Mesenchymal stem cell (in vitro differentiated cells and primary cell): ENCODE data around the gene ARL4D. TPM values are rescaled to one million over a fixed set of nuclear protein-coding genes. Genes with fewer than 3 reads are reported as not detected.
A peak's percentile ranks its signal among the peaks of the same experiment; 100 is the strongest.

Experiments
- DNase-seq: peaks from one replicate; pipeline ENCODE4 v3.0.0-alpha.2; 2013
- H2AFZ ChIP-seq: one replicate; pipeline ENCODE4 v1.6.1; 2013; ENCODE audit warnings: low read depth, mild to moderate bottlenecking, control low read depth, inconsistent platforms, low read length, moderate library complexity
- H2AK5ac ChIP-seq: 2 replicates; pipeline ENCODE4 v1.6.1; 2013; ENCODE audit warnings: low read length, moderate library complexity, mild to moderate bottlenecking, inconsistent platforms; ENCODE audit not compliant: severe bottlenecking
- H2BK120ac ChIP-seq: one replicate; pipeline ENCODE4 v1.6.1; 2013; ENCODE audit warnings: low read depth, mild to moderate bottlenecking, inconsistent platforms, low read length, moderate library complexity
- H2BK12ac ChIP-seq, 2 experiments: one replicate each; pipeline ENCODE4 v1.6.1; 2013; ENCODE audit warnings: inconsistent platforms in 2 of 2, low read length in 2 of 2, mild to moderate bottlenecking in 2 of 2, moderate library complexity in 2 of 2, control low read depth in 1 of 2
- H2BK15ac ChIP-seq: one replicate; pipeline ENCODE4 v1.6.1; 2013; ENCODE audit warnings: mild to moderate bottlenecking, low read depth, inconsistent platforms; ENCODE audit not compliant: poor library complexity, severe bottlenecking
- H2BK5ac ChIP-seq: 2 replicates; pipeline ENCODE4 v1.6.1; 2013; ENCODE audit warnings: low read depth, mild to moderate bottlenecking, low read length, control low read depth, inconsistent platforms; ENCODE audit not compliant: poor library complexity, severe bottlenecking
- H3K14ac ChIP-seq, 2 experiments: one replicate each; pipeline ENCODE4 v1.6.1; 2013; ENCODE audit warnings: inconsistent platforms in 2 of 2, low read length in 2 of 2, control low read depth in 1 of 2, mild to moderate bottlenecking in 1 of 2, moderate library complexity in 1 of 2
- H3K18ac ChIP-seq, 2 experiments: one replicate each; pipeline ENCODE4 v1.6.1; 2013; ENCODE audit warnings: inconsistent platforms in 2 of 2, low read length in 2 of 2, control low read depth in 1 of 2, low read depth in 1 of 2, mild to moderate bottlenecking in 1 of 2
- H3K23ac ChIP-seq, 2 experiments: one replicate each; pipeline ENCODE4 v1.6.1; 2013; ENCODE audit warnings: inconsistent platforms in 2 of 2, low read length in 2 of 2, mild to moderate bottlenecking in 2 of 2, moderate library complexity in 2 of 2, control low read depth in 1 of 2
- H3K27ac ChIP-seq: 2 replicates; pipeline ENCODE4 v1.5.1; 2013; ENCODE audit warnings: mild to moderate bottlenecking, moderate library complexity, low read length, control low read depth, inconsistent platforms; ENCODE audit not compliant: poor library complexity, severe bottlenecking
- H3K27me3 ChIP-seq, 2 experiments: 2 replicates each; pipeline versions ENCODE4 v1.6.1 to v1.7.0; 2013; ENCODE audit warnings: low read length in 2 of 2, mild to moderate bottlenecking in 2 of 2, moderate library complexity in 2 of 2, control low read depth in 1 of 2, inconsistent platforms in 1 of 2; ENCODE audit not compliant: control insufficient read depth in 1 of 2, insufficient read depth in 1 of 2
- H3K36me3 ChIP-seq, 2 experiments: 2 replicates each; pipeline versions ENCODE4 v1.6.1 to v1.7.0; 2013; ENCODE audit warnings: low read length in 2 of 2, control low read depth in 1 of 2, inconsistent platforms in 1 of 2, low read depth in 1 of 2, mild to moderate bottlenecking in 1 of 2; ENCODE audit not compliant: insufficient read depth in 2 of 2, control insufficient read depth in 1 of 2
- H3K4ac ChIP-seq, 2 experiments: one replicate each; pipeline ENCODE4 v1.6.1; 2013; ENCODE audit warnings: inconsistent platforms in 2 of 2, low read length in 2 of 2, mild to moderate bottlenecking in 2 of 2, moderate library complexity in 2 of 2, control low read depth in 1 of 2, low read depth in 1 of 2
- H3K4me1 ChIP-seq: 2 replicates; pipeline ENCODE4 v1.6.1; 2013; ENCODE audit warnings: low read depth, low read length, control low read depth; ENCODE audit not compliant: control insufficient read depth, insufficient read depth
- H3K4me2 ChIP-seq: 2 replicates; pipeline ENCODE4 v1.6.1; 2013; ENCODE audit warnings: low read length, mild to moderate bottlenecking, inconsistent platforms; ENCODE audit not compliant: poor library complexity, severe bottlenecking
- H3K4me3 ChIP-seq, 2 experiments: 2 replicates each; pipeline versions ENCODE4 v1.5.1 to v1.7.0; 2013; ENCODE audit warnings: low read length in 2 of 2, mild to moderate bottlenecking in 2 of 2, control low read depth in 1 of 2, low read depth in 1 of 2; ENCODE audit not compliant: insufficient read depth in 1 of 2
- H3K79me1 ChIP-seq: replicated peaks from 2 replicates; pipeline ENCODE4 v1.6.1; 2013; ENCODE audit warnings: mild to moderate bottlenecking, control low read depth, low read length, inconsistent platforms; ENCODE audit not compliant: poor library complexity, severe bottlenecking
- H3K9ac ChIP-seq: 2 replicates; pipeline ENCODE4 v1.7.0; 2013; ENCODE audit warnings: mild to moderate bottlenecking, low read length, moderate library complexity
- H3K9me3 ChIP-seq: 2 replicates; pipeline ENCODE4 v1.7.0; 2013; ENCODE audit warnings: mild to moderate bottlenecking, low read length; ENCODE audit not compliant: control insufficient read depth
- H4K8ac ChIP-seq: one replicate; pipeline ENCODE4 v1.6.1; 2013; ENCODE audit warnings: inconsistent platforms, mild to moderate bottlenecking, low read length, moderate library complexity
- H4K91ac ChIP-seq: one replicate; pipeline ENCODE4 v1.6.1; 2013; ENCODE audit warnings: mild to moderate bottlenecking, low read length, inconsistent platforms
- WGBS: methylation state at CpG from one replicate; pipeline ENCODE4 v1.1.7; 2013; ENCODE audit warnings: mixed read lengths; 5-methylcytosine and 5-hydroxymethylcytosine counted together
- polyA plus RNA-seq, 2 experiments: library from polyadenylated mRNA; stranded (reverse); fragments of 200-250 nt; gene quantifications; one replicate each; pipeline ENCODE4 v1.2.3, GENCODE V29; 2013

The ARL4D gene
- 8.4 TPM for polyA plus RNA-seq (2013, experiment 1 of 2)
- 8.7 TPM for polyA plus RNA-seq (2013, experiment 2 of 2)

GRCh38 chr17:43398724-43399595 is at the start of gene ARL4D:
Gene ARL4D, plus strand, starts transcription at chr17:43398993. Its CDS starts 740 bp downstream, at chr17:43399733.
- Histone ChIP-seq H2BK120ac (no peak within 1 kb of the TSS), H2BK15ac (peak within 1 kb of the TSS; percentile 96), H3K4me1 (peaks cover 20% of the 10 kb centered on the region), H3K4me3 (peak within 1 kb of the TSS; percentile 85 to 97), H2BK12ac (peak within 1 kb of the TSS in 1 of 2 experiments; percentile 51), H2AFZ (peak within 1 kb of the TSS; percentile 83), H4K8ac (peak within 1 kb of the TSS; percentile 88), H3K9me3 (no peaks in the 10 kb centered on the region), H4K91ac (peak within 1 kb of the TSS; percentile 71), H3K4ac (peak within 1 kb of the TSS; percentile 30 to 78), H3K9ac (peak within 1 kb of the TSS; percentile 96), H3K27me3 (no peaks in the 10 kb centered on the region), H3K79me1 (peaks cover 20% of the 10 kb centered on the region), H3K27ac (no peak within 1 kb of the TSS), H3K4me2 (peak within 1 kb of the TSS; percentile 89), H3K18ac (peak within 1 kb of the TSS; percentile 68 to 84), H3K14ac (peak within 1 kb of the TSS in 1 of 2 experiments; percentile 91), H3K23ac (peak within 1 kb of the TSS in 1 of 2 experiments; percentile 34), H3K36me3 (peaks cover 7 to 23% of the 10 kb centered on the region in 2 experiments), H2AK5ac (no peak within 1 kb of the TSS), H2BK5ac (no peak within 1 kb of the TSS)
- peak; percentile 84 for DNase-seq
- WGBS, result under 1% methylated on average over 55 of the region's 64 CpGs

GRCh38 chr17:43349142-43349541 is 49.7 kb upstream of the ARL4D start:
- Histone ChIP-seq H3K14ac (no peak overlapping the region), H2BK5ac (no peak overlapping the region), H3K9me3 (peaks cover 43% of the 10 kb centered on the region), H3K18ac (no peak overlapping the region), H3K4ac (no peak overlapping the region), H4K8ac (no peak overlapping the region), H3K79me1 (no peaks in the 10 kb centered on the region), H2AFZ (no peak overlapping the region), H3K4me2 (no peak overlapping the region), H4K91ac (no peak overlapping the region), H3K9ac (no peak overlapping the region), H2BK15ac (no peak overlapping the region), H2AK5ac (no peak overlapping the region), H3K27ac (no peak overlapping the region), H3K23ac (no peak overlapping the region), H3K4me1 (no peaks in the 10 kb centered on the region), H3K27me3 (no peaks in the 10 kb centered on the region), H2BK12ac (no peak overlapping the region), H2BK120ac (no peak overlapping the region), H3K36me3 (peaks cover 0 to 3% of the 10 kb centered on the region in 2 experiments), H3K4me3 (peak overlapping the region in 1 of 2 experiments; percentile 9)
- no peak for DNase-seq
- 97% methylated on average over 2 of the region's 2 CpGs for whole genome bisulfite sequencing

- no peak overlapping the region for H4K8ac ChIP-seq
- H3K79me1 ChIP-seq, result no peaks in the 10 kb centered on the region
- H3K27me3 ChIP-seq, result no peaks in the 10 kb centered on the region
- no peak overlapping the region for H2AFZ ChIP-seq
- H3K18ac ChIP-seq, result no peak overlapping the region
- no peak overlapping the region for H3K9ac ChIP-seq
- no peak overlapping the region for H3K14ac ChIP-seq
- no peak overlapping the region for H3K23ac ChIP-seq
- no peak overlapping the region for H2AK5ac ChIP-seq
- H2BK15ac ChIP-seq, result peak overlapping the region; percentile 3
- H2BK5ac ChIP-seq, result no peak overlapping the region
- H3K9me3 ChIP-seq, result peaks cover 43% of the 10 kb centered on the region
- no peak overlapping the region for H3K4ac ChIP-seq
- no peak overlapping the region for H3K4me3 ChIP-seq
- H3K36me3 ChIP-seq, result peaks cover 0 to 3% of the 10 kb centered on the region in 2 experiments
- H4K91ac ChIP-seq, result no peak overlapping the region
- 95% methylated on average over 8 of the region's 9 CpGs for WGBS
- no peak overlapping the region for H3K4me2 ChIP-seq
- no peak overlapping the region for H2BK120ac ChIP-seq
- H3K4me1 ChIP-seq, result no peaks in the 10 kb centered on the region
- no peak for DNase-seq
- no peak overlapping the region for H2BK12ac ChIP-seq
- H3K27ac ChIP-seq, result no peak overlapping the region
These were observed 47.9 kb upstream of the ARL4D start for GRCh38 chr17:43350888-43351361.

GRCh38 chr17:43351691-43352090 is 47.1 kb upstream of the ARL4D start:
- no peak overlapping the region for H3K4me3 ChIP-seq
- H3K27ac ChIP-seq, result no peak overlapping the region
- H2BK12ac ChIP-seq, result no peak overlapping the region
- H3K18ac ChIP-seq, result no peak overlapping the region
- H2BK15ac ChIP-seq, result no peak overlapping the region
- peaks cover 4% of the 10 kb centered on the region for H3K4me1 ChIP-seq
- no peak overlapping the region for H2BK5ac ChIP-seq
- no peak overlapping the region for H3K4me2 ChIP-seq
- peaks cover 43% of the 10 kb centered on the region for H3K9me3 ChIP-seq
- H3K23ac ChIP-seq, result no peak overlapping the region
- no peak overlapping the region for H3K14ac ChIP-seq
- no peaks in the 10 kb centered on the region for H3K27me3 ChIP-seq
- no peak overlapping the region for H2BK120ac ChIP-seq
- H4K91ac ChIP-seq, result no peak overlapping the region
- H4K8ac ChIP-seq, result no peak overlapping the region
- H3K9ac ChIP-seq, result no peak overlapping the region
- peaks cover 0 to 3% of the 10 kb centered on the region in 2 experiments for H3K36me3 ChIP-seq
- WGBS, result 92% methylated on average over 7 of the region's 8 CpGs
- H2AK5ac ChIP-seq, result no peak overlapping the region
- H3K4ac ChIP-seq, result no peak overlapping the region
- DNase-seq, result no peak
- H2AFZ ChIP-seq, result no peak overlapping the region
- H3K79me1 ChIP-seq, result no peaks in the 10 kb centered on the region
